ENCODE measurements around the gene POU6F1.

The POU6F1 gene

GRCh38 chr12:51196547-51196946 is 21.3 kb downstream of the POU6F1 start:
- DNase-seq, result no peak

GRCh38 chr12:51195841-51196240 is 22.0 kb downstream of the POU6F1 start:
- DNase-seq, result no peak

GRCh38 chr12:51192284-51192671 is 25.6 kb downstream of the POU6F1 start:
- no peak for DNase-seq

GRCh38 chr12:51191516-51192283 is 26.2 kb downstream of the POU6F1 start:
- no peak for DNase-seq

GRCh38 chr12:51190820-51191219 is 27.0 kb downstream of the POU6F1 start:
- no peak for DNase-seq

- no peak for DNase-seq
Measured at GRCh38 chr12:51189790-51190355, 28.0 kb downstream of the POU6F1 start.

- DNase-seq, result no peak
Measured at GRCh38 chr12:51188359-51189051, 29.4 kb downstream of the POU6F1 start.

- no peak for DNase-seq
Measured at GRCh38 chr12:51187370-51187987, 30.4 kb downstream of the POU6F1 start.

- no peak for DNase-seq
Measured at GRCh38 chr12:51186465-51187085, 31.3 kb downstream of the POU6F1 start.

GRCh38 chr12:51185171-51185717 is 32.6 kb downstream of the POU6F1 start:
- no peak for DNase-seq

GRCh38 chr12:51183816-51184215 is 34.0 kb downstream of the POU6F1 start:
- DNase-seq, result no peak

GRCh38 chr12:51183349-51183748 is 34.5 kb downstream of the POU6F1 start:
- no peak for DNase-seq

- no peak for DNase-seq
Measured at GRCh38 chr12:51181558-51181957, 36.3 kb downstream of the POU6F1 start.

- DNase-seq, result no peak
Measured at GRCh38 chr12:51177897-51178296, 40.0 kb downstream of the POU6F1 start.

- DNase-seq, result no peak
Measured at GRCh38 chr12:51174501-51174900, 43.4 kb downstream of the POU6F1 start.

GRCh38 chr12:51172515-51173431 is 45.1 kb downstream of the POU6F1 start, which contains the start of gene TFCP2:
Gene TFCP2 (minus strand): TSS chr12:51173135. CDS start chr12:51172422, 713 bp downstream.
- peak; percentile 96 for DNase-seq

GRCh38 chr12:51171884-51172514 is 45.9 kb downstream of the POU6F1 start:
- DNase-seq, result peak; percentile 15

GRCh38 chr12:51163795-51164194 is 54.1 kb downstream of the POU6F1 start:
- no peak for DNase-seq

GRCh38 chr12:51162217-51162616 is 55.6 kb downstream of the POU6F1 start:
- no peak for DNase-seq

- DNase-seq, result no peak
Measured at GRCh38 chr12:51160814-51161459, 56.9 kb downstream of the POU6F1 start.
